Measurements from ENCODE around the gene TUBA3E.
"Not testable (repeated sequence)": the region's sequence is repeated elsewhere in the genome, so short reads cannot be mapped to it uniquely, and the experiment has no call there.

Gene TUBA3E

DNA sequence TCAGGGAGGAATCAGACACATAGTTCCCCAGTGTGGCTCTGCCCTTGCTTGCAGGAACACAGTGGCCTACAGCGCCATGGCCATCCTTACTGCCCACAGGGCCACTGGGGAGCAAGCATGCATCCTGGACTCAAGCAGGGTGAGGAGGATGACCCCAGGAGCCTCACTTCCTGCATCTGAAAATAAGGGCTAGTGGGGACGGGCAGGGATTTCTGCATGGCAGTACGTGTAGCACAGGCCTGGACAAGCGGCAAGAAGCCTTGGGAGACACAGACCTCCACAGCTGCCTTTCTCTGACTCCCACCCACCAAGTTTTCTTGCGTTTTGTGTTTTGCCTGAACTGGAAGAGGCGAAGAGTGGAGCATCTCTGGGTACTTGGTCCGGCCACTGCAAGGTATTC, 35.8 kb downstream of the TUBA3E start:
- not testable (repeated sequence) for DNase-seq (ENCODE audit: low spot score)

DNA sequence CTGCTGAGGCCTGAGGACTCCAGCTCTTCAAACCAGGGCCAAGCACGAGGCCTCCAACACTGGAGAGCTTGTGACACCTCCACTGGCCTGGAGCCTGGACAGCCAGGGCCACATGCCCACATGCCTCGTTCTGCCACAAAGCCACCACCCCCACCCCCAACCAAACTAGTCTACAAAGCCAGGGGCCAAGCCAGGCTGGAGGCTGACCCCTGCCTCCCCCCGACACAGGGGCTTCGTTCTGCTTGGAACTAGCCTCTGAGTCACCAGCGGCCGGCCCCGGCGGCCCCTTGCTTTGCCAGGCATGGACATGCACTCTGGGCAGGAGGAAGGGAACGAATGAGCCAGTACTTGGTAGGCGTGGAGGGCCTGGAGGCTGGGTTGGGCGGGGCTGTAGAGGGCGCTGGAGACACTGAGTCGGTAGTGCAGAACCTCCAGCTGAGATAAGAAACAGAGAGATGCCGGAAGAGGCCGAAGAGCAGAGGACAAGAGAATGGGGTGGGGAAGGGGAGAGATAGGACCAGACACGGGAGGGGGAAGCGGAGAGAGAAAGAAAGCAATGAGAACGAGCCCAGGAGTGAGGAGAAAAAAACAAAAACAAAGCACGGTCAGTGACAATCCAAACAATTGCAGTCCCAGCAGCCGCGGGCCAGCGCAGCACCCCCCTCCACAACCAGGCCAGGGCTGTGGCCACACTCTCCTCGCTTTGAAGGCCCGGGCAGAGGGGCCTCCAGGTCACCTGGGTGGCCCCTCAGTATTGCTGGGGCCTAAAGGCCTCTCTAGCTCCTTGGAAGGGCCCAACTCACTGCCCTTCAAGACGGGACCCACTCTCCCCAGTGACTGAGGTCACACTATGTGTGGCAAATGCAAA, 37.2 kb downstream of the TUBA3E start:
- not testable (repeated sequence) for DNase-seq (ENCODE audit: low spot score)

DNA sequence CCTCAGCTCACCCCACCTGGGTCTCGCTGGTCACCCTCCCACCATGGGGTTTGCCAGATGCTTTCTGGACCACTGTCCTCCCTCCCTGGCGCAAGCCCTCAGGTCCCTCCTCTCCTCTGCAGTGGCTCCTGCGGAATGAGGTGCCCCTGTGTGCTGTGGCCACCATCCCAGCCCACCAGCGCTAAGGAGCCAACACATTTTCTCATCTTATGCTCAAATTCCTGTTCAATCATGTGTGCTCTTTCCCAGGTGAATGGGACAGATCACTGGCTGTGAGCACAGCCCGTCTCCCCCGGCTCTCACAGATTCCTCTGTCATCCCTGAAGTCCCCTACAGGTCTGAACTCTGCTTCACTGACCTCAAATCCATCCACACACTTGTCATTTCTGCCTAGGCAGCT, 38.1 kb downstream of the TUBA3E start:
- DNase-seq (ENCODE audit: low spot score), result no peak

DNA sequence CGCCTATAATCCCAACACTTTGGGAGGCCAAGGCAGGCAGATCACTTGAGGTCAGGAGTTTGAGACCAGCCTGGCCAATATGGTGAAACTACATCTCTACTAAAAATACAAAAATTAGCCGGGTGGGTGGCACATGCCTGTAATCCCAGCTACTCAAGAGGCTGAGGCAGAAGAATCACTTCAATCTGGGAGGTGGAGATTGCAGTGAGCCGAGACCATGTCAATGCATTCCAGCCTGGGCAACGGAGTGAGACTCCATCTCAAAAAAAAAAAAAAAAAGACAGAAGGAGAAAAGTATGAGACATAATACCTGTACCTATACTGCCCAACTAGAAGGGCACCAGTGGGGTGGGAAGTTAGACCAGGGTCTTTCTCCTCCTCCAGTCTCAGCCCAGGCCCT, 38.9 kb downstream of the TUBA3E start:
- DNase-seq (ENCODE audit: low spot score), result not testable (repeated sequence)

DNA sequence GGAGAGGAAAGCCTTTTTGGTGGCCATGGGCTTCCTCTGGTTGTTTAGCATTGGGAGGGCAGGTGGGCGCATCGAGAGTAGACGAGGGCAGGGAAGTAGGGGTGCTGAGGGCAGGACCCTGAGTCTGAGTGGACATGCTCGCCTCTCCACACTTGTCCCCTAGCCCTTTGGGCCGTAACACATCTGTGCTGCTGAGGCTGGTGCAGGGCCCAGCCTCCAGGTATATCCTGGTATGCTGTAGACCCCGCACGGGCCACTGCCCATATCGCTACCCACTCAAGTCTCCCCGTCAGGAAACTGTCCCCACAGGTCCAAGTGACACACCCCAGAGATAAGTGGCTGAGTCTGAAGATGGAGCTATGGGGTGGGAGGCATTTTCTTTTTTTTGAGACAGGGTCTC, 39.6 kb downstream of the TUBA3E start:
- DNase-seq (ENCODE audit: low spot score), result no peak

DNA sequence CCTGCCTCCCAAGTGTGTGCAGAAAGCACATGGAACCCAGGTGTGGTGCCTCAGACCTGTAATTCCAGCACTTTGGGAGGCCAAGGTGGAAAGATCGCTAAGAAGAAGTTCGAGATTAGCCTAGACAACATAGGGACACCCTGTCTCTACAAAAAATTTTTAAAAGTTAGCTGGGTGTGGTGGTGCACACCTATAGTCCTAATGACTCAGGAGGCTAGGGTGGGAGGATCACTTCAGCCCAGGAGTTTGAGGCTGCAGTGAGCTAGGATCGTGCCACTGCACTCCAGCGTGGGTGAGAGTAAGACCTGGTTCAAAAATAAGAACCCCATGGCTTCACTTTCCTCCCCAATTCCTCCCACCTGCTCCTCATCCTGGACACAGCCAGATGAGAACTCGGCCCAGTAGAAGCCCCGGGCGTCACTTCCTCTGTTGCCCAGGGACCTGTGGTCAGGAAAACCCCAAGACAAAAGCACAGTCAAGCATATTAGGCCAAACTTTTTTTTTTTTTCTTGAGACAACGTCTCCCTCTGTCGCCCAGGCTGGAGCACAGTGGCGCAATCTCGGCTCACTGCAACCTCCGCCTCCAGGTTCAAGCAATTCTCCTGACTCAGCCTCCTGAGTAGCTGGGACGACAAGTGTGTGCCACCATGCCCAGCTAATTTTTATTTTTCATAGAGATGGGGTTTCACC, 40.3 kb downstream of the TUBA3E start:
- not testable (repeated sequence) for DNase-seq (ENCODE audit: low spot score)

DNA sequence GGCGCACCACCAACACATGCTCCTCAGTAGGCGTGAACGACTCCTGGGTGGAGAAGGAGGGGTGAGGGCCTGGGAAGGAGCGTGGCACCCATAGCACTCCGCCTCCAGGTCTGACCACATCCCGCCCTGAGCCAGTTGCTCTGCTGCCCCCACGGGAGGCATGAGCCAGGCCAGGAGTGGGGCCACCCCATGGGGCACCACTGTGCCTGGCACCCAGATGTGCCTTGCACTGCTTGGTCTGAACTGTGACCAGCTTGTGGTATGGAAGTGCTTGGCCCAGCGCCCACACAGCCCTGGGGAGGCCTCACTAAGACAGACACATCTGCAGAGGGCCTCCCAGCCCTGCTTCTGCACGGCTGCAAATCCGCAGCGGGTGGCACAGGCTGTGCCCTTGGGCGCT, 40.9 kb downstream of the TUBA3E start:
- DNase-seq (ENCODE audit: low spot score), result not testable (repeated sequence)

DNA sequence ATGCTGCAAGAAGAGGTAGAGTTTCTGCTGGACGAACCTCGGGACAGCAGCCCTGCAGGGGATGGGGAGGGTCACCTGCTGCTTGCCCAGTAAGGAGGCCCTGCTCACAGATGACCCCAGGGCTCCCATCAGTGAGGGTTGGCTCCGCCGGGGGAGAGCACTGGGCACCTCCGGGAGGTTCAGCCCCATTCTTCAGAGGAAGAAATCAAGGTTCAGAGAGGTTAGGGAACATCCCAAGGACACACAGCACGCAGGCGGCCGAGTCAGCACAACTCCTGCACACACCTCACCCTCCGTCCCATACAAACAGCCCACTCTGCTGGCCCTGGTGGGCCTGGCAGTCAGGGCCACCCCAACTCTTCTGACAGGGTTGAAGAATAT, 41.6 kb downstream of the TUBA3E start:
- DNase-seq (ENCODE audit: low spot score), result no peak

DNA sequence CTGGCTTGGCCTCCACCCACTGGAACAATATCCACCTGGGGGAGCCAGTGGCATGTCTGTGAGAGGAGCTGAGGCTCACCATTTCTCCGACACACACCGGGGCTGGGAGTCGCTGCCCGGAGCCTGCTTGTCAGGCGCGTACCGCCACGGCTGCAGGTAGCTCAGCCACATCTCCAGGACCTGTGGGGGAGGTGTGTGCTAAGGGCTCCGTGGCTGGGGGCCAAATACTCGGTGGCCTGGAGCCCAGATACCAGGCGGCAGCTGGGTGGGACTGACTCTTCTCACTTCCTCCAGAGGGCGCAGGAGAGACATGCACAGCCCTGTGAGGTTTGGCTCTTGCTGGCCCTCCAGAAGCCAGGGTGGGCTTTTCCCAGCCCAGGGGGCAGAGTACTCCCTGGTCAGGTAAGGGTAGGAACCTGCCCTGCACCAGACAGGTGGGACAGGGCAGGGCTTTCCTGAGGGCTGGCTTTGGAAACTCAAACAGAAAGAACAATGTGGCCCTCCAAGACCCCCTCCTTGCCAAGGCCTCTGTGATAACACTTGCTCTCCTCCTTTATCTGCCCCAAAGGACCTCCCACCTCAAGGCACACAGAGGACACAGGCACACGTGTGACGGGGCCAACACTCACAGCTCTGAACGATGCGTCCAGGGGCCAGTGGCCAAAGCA, 42.1 kb downstream of the TUBA3E start:
- DNase-seq (ENCODE audit: low spot score), result not testable (repeated sequence)

DNA sequence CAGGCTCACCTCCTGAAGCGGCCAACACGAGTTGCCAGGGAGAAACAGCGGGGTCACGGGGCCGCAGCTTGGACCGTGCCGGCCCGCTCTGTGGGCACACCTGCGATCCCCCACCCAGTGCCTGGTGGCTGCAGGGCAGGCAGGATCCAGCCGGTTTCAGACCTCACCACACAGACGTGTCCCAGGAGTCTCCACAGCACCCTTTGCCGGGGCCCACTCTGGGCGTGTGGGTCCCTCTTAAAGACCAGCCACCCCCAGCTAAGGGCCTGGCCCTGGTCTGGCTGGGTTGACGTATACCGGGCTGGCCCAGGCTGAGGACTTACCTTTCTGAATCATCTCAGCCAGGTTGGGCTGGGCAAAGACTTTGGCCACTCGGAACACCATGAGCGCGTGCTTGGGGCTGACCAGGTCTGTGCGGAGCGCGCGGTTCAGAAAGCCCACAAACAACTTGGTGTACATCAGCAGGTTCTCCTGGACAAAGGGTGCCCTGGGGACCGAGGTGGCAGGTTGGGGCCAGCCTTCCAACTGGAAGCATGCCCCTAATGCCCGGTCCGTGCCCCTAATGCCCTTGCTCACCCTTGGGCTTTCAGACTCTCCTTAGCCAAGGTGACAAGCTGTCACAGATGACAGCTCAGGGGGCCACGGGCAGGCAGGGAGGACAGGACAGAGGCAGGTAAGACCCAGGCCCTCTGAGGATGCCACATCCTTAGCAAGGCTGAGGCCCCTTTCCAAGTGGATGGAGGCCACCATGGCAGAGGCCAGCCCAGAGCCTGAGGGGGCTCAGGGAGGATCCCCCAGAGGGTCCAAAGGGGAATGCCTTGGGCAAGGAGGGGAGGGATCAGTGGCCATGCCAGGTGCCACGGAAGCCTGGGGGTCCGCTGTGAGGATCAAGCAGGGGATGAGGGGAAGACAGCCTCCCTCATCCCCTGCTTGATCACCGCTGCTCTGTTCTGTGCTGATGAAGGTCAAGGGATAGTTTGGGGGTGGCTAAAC, 43.2 kb downstream of the TUBA3E start:
- no peak for DNase-seq (ENCODE audit: low spot score)

DNA sequence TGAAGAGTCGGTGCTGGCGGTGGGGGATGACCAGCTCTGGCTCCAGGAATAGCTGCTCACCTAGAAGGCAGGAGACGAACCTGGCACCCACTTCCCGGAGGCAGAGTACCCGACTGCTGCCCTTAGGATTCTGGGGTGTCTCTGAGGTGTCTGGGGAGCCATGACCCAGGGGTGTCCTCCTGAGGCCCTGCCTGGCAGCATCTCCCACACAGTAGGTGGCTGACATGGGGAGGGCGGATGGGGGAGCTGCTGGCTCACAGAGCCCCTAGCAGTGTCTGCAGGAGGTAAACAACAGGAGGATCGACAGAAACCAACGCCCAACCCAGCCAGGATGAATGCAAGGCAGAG, 43.8 kb downstream of the TUBA3E start:
- not testable (repeated sequence) for DNase-seq (ENCODE audit: low spot score)

DNA sequence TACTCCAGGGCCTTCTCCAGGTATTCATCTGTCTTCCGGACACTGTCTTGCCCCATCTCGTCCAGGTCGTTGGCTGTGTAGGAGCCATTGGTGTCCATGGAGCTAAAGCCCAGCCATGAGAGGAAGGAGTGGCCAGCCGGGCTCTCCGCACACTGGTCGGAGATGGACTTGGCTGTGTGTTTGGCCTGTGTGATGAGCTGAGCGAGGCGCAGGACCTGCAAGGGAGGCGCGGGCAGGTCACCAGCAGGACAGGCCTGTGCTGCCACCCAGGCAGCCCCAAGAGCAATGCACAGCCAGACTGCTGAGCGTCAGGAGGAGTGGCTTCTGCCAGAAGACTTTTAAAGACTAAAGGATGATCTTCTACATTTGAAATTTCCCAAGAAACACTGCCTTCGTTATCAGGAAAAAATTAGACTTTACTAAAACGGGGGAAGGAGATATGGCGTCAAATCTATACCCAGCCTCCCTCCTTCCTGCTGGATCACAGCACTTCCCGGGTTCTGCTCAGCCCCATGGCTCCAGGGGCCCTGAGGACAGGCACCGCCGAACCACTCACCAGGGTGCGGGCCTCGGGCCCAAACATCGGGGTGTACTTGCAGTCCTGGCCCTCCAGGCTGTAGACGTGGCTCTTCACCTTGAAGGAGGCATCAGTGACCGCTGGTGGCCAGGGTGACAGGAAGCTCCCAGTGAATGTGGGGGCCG, 44.4 kb downstream of the TUBA3E start:
- not testable (repeated sequence) for DNase-seq (ENCODE audit: low spot score)

DNA sequence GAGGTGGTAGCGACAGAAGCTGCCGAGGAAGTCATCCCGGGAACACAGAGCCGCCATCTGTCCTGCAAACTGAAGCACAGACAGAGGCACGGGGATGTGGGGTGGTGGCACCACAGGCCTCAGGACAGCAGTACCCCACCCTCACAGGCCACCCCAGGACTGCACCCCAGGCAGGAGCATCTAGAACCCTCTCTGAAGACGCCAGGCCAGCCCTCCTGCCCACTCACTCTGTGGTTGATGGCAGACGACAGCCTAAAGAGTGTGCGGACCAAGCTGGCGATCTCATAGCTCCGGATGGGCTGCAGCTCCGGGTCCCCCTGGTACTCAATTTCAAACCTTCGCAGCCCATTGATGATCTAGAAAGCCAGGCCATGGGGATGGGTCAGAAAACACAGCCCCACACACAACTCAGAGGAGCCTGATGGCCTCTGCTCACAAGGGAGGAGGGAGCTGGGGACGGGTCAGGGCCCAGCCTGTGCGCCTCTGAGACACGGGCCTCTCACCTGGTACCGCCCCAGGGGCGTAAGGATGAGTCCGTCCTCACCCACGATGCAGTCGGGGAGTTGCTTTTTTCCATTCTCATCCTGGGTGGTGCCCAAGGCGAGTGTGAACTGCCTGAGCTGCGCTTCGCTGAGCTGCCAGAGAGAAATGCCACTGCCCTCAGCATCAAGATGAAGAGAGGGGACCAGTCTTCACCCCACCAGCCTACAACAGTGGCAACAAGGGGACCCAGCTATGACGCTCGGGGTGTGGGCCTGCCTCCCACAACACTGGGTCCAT, 45.2 kb downstream of the TUBA3E start:
- no peak for DNase-seq (ENCODE audit: low spot score)

DNA sequence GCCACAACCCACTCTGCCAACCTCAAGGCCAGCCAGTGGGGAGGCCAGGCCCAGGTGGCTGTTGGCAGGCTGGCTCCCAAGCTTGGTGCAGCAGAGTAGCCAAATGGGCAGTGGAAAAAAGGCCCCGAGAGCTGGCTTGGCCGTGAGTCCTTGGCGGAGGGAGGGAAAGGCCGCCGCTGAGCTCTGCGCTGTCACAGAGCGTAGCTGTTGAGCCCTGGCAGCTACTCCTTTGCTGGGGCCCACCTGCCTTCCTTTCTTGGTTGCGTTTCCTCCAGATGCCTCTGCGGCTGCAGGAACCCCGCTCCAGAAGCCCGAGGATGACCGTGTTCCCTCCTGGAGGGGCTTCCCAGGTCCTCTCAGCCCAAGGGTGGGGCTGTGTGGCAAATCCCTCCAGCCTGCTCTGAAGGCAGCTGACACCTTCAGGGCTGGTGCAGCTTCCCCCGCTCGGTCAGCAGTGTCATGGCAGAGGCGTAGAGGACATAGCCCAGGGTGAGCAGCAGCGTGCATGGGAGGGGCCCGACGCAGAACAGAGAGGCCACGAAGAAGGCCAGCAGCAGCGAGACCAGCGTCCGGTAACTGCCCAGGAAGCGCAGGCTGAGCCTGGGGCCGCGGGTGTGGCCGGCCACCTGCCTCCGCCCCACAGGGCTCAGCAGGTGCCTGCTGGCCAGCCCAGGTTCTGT, 46.0 kb downstream of the TUBA3E start:
- not testable (repeated sequence) for DNase-seq (ENCODE audit: low spot score)

DNA sequence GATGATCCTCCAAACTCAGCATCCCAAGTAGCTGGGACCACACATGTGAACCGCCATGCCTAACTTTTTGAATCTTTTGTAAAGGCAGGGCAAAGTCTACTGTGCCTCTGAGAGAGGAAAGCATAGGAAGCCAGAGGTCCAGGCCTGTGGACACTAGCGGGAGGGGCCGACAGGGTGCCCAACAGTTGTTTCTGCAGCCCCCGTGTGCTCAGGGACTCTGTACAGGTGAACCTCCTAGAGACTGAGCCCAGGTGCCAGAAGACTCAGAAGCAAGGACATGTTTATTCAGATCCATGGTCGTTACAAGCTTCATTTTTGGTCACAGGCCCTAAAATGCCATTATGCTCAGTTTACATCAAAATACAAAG, 47.1 kb downstream of the TUBA3E start:
- DNase-seq (ENCODE audit: low spot score), result not testable (repeated sequence)

DNA sequence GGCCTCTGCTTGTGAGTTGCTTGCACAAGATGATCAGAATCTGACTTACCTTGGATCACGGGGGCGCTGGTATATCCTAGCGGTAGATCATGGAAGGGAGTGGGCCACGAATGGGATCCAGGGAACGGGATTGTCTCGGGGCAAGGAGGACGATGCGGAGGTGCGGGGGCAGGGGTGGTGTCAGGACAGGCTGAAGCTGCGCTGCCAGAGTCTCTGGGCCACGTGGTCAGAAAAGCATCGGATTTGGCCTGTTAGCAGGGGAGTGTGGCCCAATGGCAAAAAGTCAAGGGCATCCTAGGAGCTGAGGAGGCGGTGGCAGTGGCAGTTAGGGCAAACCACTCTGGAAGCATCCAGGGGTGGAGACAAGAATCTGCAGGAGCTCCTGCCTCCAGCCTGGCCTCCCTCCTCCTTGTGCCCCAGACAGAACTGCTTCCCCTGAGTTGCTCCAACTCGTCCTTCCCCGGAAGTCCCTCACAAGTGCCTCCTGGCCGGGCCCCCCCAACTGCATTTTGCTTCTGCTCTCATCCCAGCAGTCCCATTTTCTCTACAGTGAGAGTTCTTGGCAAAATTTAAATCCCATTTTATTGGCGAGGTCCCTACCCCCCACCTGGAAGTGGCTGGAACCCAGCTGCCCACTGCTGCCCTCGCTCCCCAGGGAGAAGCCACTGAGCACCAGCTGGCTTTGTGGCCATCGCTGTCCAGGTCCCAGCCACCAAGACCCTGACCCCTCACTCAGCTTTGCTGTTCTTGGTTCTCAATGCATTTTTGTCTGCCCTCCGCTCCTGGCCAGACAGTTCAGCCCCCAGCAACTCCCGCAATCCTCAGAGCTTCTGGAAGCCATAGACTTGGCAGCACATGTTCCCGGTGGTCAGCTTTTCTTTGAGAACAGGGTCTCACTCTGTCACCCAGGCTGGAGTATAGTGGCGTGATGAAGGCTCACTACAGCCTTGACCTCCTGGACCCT, 47.8 kb downstream of the TUBA3E start:
- no peak for DNase-seq (ENCODE audit: low spot score)

DNA sequence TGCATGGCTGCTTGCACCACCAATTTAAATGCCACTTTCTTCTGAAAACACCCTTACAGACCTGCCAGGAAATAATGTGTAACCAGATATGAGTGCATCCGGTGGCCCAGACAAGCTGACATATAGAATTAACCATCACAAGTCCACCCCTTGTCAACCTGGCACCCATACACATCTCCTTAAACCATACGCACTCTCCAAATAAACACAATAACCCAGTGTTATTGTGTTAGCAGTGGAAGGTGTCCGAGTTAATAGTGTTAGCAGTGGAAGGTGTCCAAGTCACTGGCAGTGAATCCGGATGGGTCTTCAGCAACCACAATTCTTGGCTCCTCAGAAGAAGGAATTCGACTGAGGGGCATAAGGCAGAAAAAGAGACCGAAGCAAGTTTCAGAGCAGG, 49.7 kb downstream of the TUBA3E start:
- not testable (repeated sequence) for DNase-seq (ENCODE audit: low spot score)

DNA sequence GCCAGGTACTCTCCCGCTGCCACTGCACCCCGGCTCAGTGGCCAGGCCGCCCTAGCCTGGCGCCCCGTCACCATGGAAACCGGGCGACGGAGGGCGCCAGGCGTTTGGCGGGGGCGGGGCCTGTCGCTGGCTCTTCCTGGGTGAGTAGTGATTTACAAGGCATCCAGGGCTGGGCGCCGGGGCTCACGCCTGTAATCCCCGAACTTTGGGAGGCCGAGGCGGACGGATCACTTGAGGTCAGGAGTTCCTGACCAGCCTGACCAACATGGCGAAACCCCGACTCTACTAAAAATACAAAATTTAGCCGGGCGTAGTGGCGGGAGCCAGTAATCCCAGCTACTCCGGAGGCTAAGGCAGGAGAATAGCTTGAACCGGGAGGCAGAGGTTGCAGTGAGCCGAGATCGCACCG, 53.2 kb downstream of the TUBA3E start, which contains the start of gene CCDC74B:
CCDC74B (minus strand) TSS at position 107 of the 409 bp plus-strand sequence. CDS start 116 bp downstream, outside the sequence.
- DNase-seq (ENCODE audit: low spot score), result not testable (repeated sequence)
